ENCODE results near the gene TMBIM6. TPM values are rescaled to one million over a fixed set of nuclear protein-coding genes. Genes with fewer than 3 reads are reported as not detected.

The TMBIM6 gene
- total and polyA plus RNA-seq, 9 of the 15 experiments (the other 6 are each of a cell fraction or from before 2014, with no cell fraction given): 147 to 1,288 (median 352) TPM

DNA sequence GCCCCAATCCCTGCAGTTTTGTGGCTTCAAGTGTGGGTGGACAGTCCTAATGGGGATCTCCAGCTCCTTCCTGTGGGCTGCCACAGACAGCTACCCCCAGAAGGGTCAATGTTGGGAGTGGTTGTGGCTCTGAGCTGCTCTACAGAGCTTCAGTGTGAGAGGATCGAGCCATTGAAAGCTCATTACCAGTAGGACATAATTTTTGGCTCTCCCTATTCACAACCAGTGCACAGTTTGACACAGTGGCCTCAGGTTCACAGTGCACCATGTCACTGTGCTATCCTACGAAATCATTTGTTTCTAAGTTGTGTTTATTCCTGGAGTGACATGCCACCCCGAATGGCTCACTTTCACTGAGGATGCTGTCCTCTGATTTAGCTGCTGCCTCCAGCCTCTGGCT, 22.8 kb downstream of the TMBIM6 start:
- H4K20me1 ChIP-seq (replicated peaks; ENCODE audit: control insufficient read depth, insufficient read depth, low read length): 0 out of 2 replicates have a peak, but pooled peaks cover 4% of the 10 kb centered on the region
- TF ChIP-seq POLR2AphosphoS2 (IDR thresholded peaks at IDR 0.05; ENCODE audit: low read length): 0 out of 2 replicates have a peak, but pooled peaks have one; percentile 11
- peak; percentile 48 for TF ChIP-seq POLR2B (IDR thresholded peaks at IDR 0.05; ENCODE audit: low read depth, partially characterized antibody)
- TF ChIP-seq, protein P1, sequence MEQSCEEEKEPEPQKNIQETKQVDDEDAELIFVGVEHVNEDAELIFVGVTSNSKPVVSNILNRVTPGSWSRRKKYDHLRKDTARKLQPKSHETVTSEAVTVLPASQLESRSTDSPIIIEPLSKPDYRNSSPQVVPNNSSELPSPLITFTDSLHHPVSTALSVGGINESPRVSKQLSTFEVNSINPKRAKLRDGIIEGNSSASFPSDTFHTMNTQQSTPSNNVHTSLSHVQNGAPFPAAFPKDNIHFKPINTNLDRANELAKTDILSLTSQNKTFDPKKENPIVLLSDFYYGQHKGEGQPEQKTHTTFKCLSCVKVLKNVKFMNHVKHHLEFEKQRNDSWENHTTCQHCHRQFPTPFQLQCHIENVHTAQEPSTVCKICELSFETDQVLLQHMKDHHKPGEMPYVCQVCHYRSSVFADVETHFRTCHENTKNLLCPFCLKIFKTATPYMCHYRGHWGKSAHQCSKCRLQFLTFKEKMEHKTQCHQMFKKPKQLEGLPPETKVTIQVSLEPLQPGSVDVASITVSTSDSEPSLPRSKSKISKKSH (CRISPR knock-in tag; IDR thresholded peaks at IDR 0.05): no peak
- TF ChIP-seq ZBTB34 (CRISPR knock-in tag; IDR thresholded peaks at IDR 0.05): no peak
- H2AFZ ChIP-seq (ENCODE audit: low read depth, low read length): no peak overlapping the region
- intact Hi-C loops (cut with micrococcal nuclease): no loop called here
- FAIRE-seq (no peak), DNase-seq (ENCODE audit: extremely low read depth in 1 of 4, low spot score in 3 of 4) (no peak), ATAC-seq (no peak; the same call in 2 of the 3 replicates)
- peaks cover 55% of the 10 kb centered on the region for H3K36me3 ChIP-seq (ENCODE audit: control insufficient read depth, insufficient read depth, low read length)
- no peaks in the 10 kb centered on the region for H3K79me2 ChIP-seq (ENCODE audit: control insufficient read depth, insufficient read depth, low read length)
- POLR2A ChIA-PET: interaction anchor here (0.6 to 3.0 kb wide), 5 partner anchors 23 to 127 kb away, joined by 3 to 21 read pairs (median 3); partner anchors contain the start of gene TMBIM6
- no peak overlapping the region for H3K27ac ChIP-seq (ENCODE audit: extremely low read depth, low read depth, low read length)
- H3K9me3 ChIP-seq (replicated peaks; ENCODE audit: control insufficient read depth, insufficient read depth, low read depth, low read length): no peaks in the 10 kb centered on the region
- H3K9me1 ChIP-seq (ENCODE audit: control insufficient read depth, insufficient read depth, low read length): no peaks in the 10 kb centered on the region
- no peak overlapping the region for H3K9ac ChIP-seq (ENCODE audit: insufficient read depth in 1 of 2, low read depth in 2 of 2, low read length in 2 of 2)
- H3K27me3 ChIP-seq (ENCODE audit: control insufficient read depth in 2 of 2, insufficient read depth in 2 of 2, low read length in 2 of 2): no peaks in the 10 kb centered on the region
- in situ Hi-C loops (cut with MboI): no loop called here
- no peak overlapping the region for H3K4me3 ChIP-seq
- H3K4me1 ChIP-seq (replicated peaks in 1 of 2; ENCODE audit: control insufficient read depth in 2 of 2, insufficient read depth in 2 of 2, low read length in 2 of 2): no peaks in the 10 kb centered on the region
- TSS peak; percentile 40 for BruUV-seq (replicated peaks)
- CTCF ChIA-PET (ENCODE audit: low intra/inter-chr PET ratio): interaction anchor here (3.3 kb wide), 1 partner anchor 74 kb away, joined by 26 read pairs; no protein-coding TSS in a partner anchor
- WGBS (ENCODE audit: insufficient coverage, low coverage, missing lambda C conversion rate): 88% methylated on average over 3 of the region's 3 CpGs
- H3K4me2 ChIP-seq (ENCODE audit: insufficient read depth, low read length): no peak overlapping the region

All from K562 (cell line).